Uterus (tissue), 2 donors: ENCODE data around the gene KATNAL1.

Source experiments
- POLR2A ChIP-seq, 2 donors: fragments of 450-650 bp; IDR thresholded peaks; one replicate each; pipeline ENCODE4 v1.6.1; 2016; ENCODE audit warnings: antibody characterized with exemption in 2 of 2, mild to moderate bottlenecking in 1 of 2, moderate library complexity in 1 of 2
- TF ChIP-seq, protein P1 (sequence below), 4 experiments: fragments of 200-600 bp in 2 of 4; fragments of 450-650 bp in 2 of 4; sonication (generic) in 2 of 4; IDR thresholded peaks; one replicate each; pipeline ENCODE4 v1.5.1; 2016 to 2019; ENCODE audit warnings: antibody characterized with exemption in 4 of 4, mild to moderate bottlenecking in 2 of 4, moderate library complexity in 1 of 4

DNA sequence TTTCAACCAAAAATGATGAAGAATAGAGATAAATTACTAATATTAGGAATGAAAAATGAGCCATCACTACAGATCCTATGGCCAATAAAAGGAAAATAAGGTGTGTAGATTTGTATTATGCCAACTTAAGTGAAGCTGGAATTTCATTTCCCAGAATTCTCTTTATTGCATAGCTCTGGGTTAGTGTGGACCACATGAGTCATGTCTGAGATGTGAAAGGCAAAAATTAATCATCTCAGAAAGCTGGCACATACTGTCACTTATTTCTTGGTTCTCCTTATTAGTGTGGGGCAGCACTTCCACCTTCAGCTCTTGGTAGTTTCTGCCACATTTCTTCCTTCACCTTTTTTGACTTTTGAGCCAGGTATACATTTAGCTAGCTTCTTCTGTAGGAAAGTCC lies 82.6 kb downstream of the KATNAL1 start:
- TF ChIP-seq POLR2A (IDR thresholded peaks at IDR 0.05) = no peak
- TF ChIP-seq, protein P1, sequence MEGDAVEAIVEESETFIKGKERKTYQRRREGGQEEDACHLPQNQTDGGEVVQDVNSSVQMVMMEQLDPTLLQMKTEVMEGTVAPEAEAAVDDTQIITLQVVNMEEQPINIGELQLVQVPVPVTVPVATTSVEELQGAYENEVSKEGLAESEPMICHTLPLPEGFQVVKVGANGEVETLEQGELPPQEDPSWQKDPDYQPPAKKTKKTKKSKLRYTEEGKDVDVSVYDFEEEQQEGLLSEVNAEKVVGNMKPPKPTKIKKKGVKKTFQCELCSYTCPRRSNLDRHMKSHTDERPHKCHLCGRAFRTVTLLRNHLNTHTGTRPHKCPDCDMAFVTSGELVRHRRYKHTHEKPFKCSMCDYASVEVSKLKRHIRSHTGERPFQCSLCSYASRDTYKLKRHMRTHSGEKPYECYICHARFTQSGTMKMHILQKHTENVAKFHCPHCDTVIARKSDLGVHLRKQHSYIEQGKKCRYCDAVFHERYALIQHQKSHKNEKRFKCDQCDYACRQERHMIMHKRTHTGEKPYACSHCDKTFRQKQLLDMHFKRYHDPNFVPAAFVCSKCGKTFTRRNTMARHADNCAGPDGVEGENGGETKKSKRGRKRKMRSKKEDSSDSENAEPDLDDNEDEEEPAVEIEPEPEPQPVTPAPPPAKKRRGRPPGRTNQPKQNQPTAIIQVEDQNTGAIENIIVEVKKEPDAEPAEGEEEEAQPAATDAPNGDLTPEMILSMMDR (IDR thresholded peaks at IDR 0.05) = no peak
